ENCODE data around the gene ZNF284.

The ZNF284 gene

GRCh38 chr19:44071824-44072542 lies at the start of gene ZNF284:
TSS of gene ZNF284 (plus strand) at chr19:44072159. CDS start at chr19:44076390, 4,231 bp downstream.
- peak; percentile 27 to 94 (median 82) for DNase-seq

- no peak for DNase-seq
Observed at GRCh38 chr19:44024900-44025216, 47.1 kb upstream of the ZNF284 start.

- DNase-seq, result peak in 50 of 51 donors; percentile 16 to 89 (median 71)
Observed at GRCh38 chr19:44025217-44025936, 46.6 kb upstream of the ZNF284 start, which contains the start of gene ZNF222. TSS of gene ZNF222 (plus strand) at chr19:44025379. CDS start at chr19:44025437, 58 bp downstream.

- DNase-seq, result no peak
Observed at GRCh38 chr19:44026622-44027021, 45.3 kb upstream of the ZNF284 start.

- DNase-seq, result no peak
Observed at GRCh38 chr19:44032001-44032610, 39.9 kb upstream of the ZNF284 start.

- DNase-seq, result no peak
Observed at GRCh38 chr19:44042147-44042546, 29.8 kb upstream of the ZNF284 start.

GRCh38 chr19:44050740-44051649 lies 21.0 kb upstream of the ZNF284 start:
- DNase-seq, result peak in 12 of 51 donors; percentile 0 to 33 (median 10)

GRCh38 chr19:44051650-44052402 lies 20.1 kb upstream of the ZNF284 start, which contains the start of gene ZNF223:
TSS of gene ZNF223 (plus strand) at chr19:44052036. CDS start at chr19:44055177, 3,141 bp downstream.
- peak; percentile 46 to 98 (median 94) for DNase-seq

GRCh38 chr19:44055870-44056269 lies 16.1 kb upstream of the ZNF284 start:
- DNase-seq, result no peak

- DNase-seq, result no peak
Observed at GRCh38 chr19:44059229-44059628, 12.7 kb upstream of the ZNF284 start.

- no peak for DNase-seq
Observed at GRCh38 chr19:44061038-44061437, 10.9 kb upstream of the ZNF284 start.

GRCh38 chr19:44066305-44066704 lies 5.7 kb upstream of the ZNF284 start:
- DNase-seq, result no peak

GRCh38 chr19:44069415-44069814 lies 2.5 kb upstream of the ZNF284 start:
- no peak for DNase-seq

- no peak for DNase-seq
Observed at GRCh38 chr19:44072543-44073401, 813 bp downstream of the ZNF284 start.

GRCh38 chr19:44076325-44076724 lies 4.4 kb downstream of the ZNF284 start:
- no peak for DNase-seq

GRCh38 chr19:44092108-44092507 lies 20.1 kb downstream of the ZNF284 start:
- no peak for DNase-seq

- DNase-seq, result peak; percentile 42 to 95 (median 88)
Observed at GRCh38 chr19:44093931-44094765, 22.2 kb downstream of the ZNF284 start, which contains the start of gene ZNF224. TSS of gene ZNF224 (plus strand) at chr19:44094361. CDS start at chr19:44097874, 3,513 bp downstream.

- no peak for DNase-seq
Observed at GRCh38 chr19:44107751-44108150, 35.8 kb downstream of the ZNF284 start.

Data from hypothalamus (tissue), 51 donors.